ENCODE measurements around the gene ZNF618. TPM values are rescaled to one million over a fixed set of nuclear protein-coding genes. Genes with fewer than 3 reads are reported as not detected.

ZNF618 gene
- polyA plus RNA-seq, 4 donors = 0.22 to 5.5 (median 1.9) TPM

DNA sequence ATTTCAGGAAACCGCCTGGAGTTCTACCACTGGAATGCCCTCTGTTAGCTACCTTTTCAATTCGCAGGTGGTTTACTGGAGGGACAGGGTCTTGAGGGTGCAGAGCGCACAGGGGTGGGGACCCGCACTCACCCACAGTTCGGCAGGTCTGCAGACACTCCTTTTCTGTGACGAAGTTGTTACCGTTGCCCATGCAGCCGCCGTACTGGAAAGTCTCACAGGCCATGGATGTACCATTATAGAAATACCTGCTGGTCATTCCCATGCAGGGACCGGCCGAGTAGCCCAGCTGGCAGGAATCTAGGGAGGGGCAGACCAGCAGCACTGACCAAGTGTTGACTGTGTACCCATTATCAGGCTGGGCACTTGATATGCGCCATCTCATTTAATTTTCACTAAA, 185.2 kb downstream of the ZNF618 start:
- FAIRE-seq (no peak), DNase-seq (no peak)

DNA sequence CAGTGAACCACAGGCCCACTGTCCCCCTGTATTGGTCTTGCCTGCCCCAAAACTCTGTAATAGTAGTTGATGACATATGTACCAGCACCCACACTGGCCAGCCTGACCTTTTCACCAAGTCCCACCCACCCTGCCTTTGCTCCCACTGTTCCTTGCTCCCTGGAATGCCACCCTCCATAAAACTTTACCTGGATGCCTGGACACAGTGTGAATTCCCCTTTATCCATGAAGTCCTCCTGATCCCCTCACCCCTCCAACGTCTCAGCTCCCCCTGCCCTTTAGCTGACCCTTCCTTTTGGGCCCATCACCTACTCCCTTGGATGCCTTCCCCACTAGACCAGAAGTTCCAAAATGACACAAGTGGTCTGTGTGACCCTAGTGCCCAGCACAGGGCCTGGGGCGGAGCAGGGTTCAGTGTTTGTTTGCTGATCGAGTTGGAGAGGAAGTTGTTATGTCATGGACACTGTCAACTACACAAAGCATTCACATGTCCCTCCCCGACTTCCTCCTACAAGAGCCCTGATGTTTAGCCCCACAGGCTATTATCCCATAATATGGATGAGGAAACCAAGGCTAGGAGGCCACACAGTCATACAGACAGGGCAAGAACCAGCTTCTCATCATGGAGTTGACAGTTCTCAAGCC, 185.8 kb downstream of the ZNF618 start:
- no peak overlapping the region for H3K4me3 ChIP-seq (ENCODE audit: low read depth in 1 of 3, low read length in 3 of 3)
- 52 to 59% (median 59%) methylated on average over 4 of the region's 4 CpGs for WGBS, 3 donors
- H3K4me1 ChIP-seq (ENCODE audit: control insufficient read depth in 3 of 3, insufficient read depth in 2 of 3, low read depth in 1 of 3, low read length in 2 of 3) = peaks cover 0 to 14% (median 0%) of the 10 kb centered on the region in 3 donors
- H3K9me3 ChIP-seq (ENCODE audit: control insufficient read depth in 2 of 2, insufficient read depth in 1 of 2, low read depth in 1 of 2, low read length in 1 of 2) = no peaks in the 10 kb centered on the region
- no peak overlapping the region for H3K27ac ChIP-seq (ENCODE audit: low read depth in 1 of 3, low read length in 2 of 3)
- FAIRE-seq = no peak
- H3K36me3 ChIP-seq (ENCODE audit: control insufficient read depth in 3 of 3, insufficient read depth in 2 of 3, low read depth in 1 of 3, low read length in 3 of 3) = peaks cover 0 to 10% (median 0%) of the 10 kb centered on the region in 3 donors
- peak in 1 of 2 donors; percentile 8 for DNase-seq
- H3K27me3 ChIP-seq (ENCODE audit: control insufficient read depth in 3 of 3, insufficient read depth in 3 of 3, low read length in 3 of 3) = no peaks in the 10 kb centered on the region

More for the DNA sequence above, 185.2 kb downstream of the ZNF618 start:
- 96 to 98% (median 97%) methylated on average over 12 of the region's 12 CpGs for WGBS, 3 donors
- peaks cover 0 to 15% (median 0%) of the 10 kb centered on the region in 3 donors for H3K36me3 ChIP-seq (ENCODE audit: control insufficient read depth in 3 of 3, insufficient read depth in 2 of 3, low read depth in 1 of 3, low read length in 3 of 3)
- no peaks in the 10 kb centered on the region for H3K27me3 ChIP-seq (ENCODE audit: control insufficient read depth in 3 of 3, insufficient read depth in 3 of 3, low read length in 3 of 3)
- no peaks in the 10 kb centered on the region for H3K9me3 ChIP-seq (ENCODE audit: control insufficient read depth in 2 of 2, insufficient read depth in 1 of 2, low read depth in 1 of 2, low read length in 1 of 2)
- H3K4me3 ChIP-seq (ENCODE audit: low read depth in 1 of 3, low read length in 3 of 3) = no peak overlapping the region
- peaks cover 0 to 14% (median 0%) of the 10 kb centered on the region in 3 donors for H3K4me1 ChIP-seq (ENCODE audit: control insufficient read depth in 3 of 3, insufficient read depth in 2 of 3, low read depth in 1 of 3, low read length in 2 of 3)
- H3K27ac ChIP-seq (ENCODE audit: low read depth in 1 of 3, low read length in 2 of 3) = no peak overlapping the region

DNA sequence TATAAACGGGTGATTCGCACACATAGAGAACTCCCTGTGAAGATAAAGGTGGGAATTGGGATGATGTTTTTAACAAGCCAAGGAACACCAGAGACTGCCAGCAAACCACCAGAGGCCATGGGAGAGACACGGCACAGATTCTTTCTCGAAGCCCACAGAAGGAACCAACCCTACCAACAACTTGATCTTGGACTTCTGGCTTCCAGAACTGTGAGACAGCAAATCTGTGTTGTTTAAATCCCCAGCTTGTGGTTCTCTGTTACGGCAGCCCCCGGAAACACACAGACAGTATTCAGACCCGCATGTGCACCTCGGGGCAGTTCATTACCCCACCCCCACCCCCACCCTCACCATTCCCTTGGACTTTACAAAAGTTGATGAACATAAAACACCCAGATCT, 189.2 kb downstream of the ZNF618 start:
- WGBS, 3 donors = 91 to 93% (median 91%) methylated on average over 8 of the region's 8 CpGs
- peaks cover 0 to 14% (median 0%) of the 10 kb centered on the region in 3 donors for H3K4me1 ChIP-seq (ENCODE audit: control insufficient read depth in 3 of 3, insufficient read depth in 2 of 3, low read depth in 1 of 3, low read length in 2 of 3)
- FAIRE-seq (no peak), DNase-seq (no peak)
- H3K36me3 ChIP-seq (ENCODE audit: control insufficient read depth in 3 of 3, insufficient read depth in 2 of 3, low read depth in 1 of 3, low read length in 3 of 3) = no peaks in the 10 kb centered on the region
- H3K4me3 ChIP-seq (ENCODE audit: low read depth in 1 of 3, low read length in 3 of 3) = no peak overlapping the region
- H3K27me3 ChIP-seq (ENCODE audit: control insufficient read depth in 3 of 3, insufficient read depth in 3 of 3, low read length in 3 of 3) = no peaks in the 10 kb centered on the region
- H3K27ac ChIP-seq (ENCODE audit: low read depth in 1 of 3, low read length in 2 of 3) = no peak overlapping the region
- H3K9me3 ChIP-seq (ENCODE audit: control insufficient read depth in 2 of 2, insufficient read depth in 1 of 2, low read depth in 1 of 2, low read length in 1 of 2) = no peaks in the 10 kb centered on the region

DNA sequence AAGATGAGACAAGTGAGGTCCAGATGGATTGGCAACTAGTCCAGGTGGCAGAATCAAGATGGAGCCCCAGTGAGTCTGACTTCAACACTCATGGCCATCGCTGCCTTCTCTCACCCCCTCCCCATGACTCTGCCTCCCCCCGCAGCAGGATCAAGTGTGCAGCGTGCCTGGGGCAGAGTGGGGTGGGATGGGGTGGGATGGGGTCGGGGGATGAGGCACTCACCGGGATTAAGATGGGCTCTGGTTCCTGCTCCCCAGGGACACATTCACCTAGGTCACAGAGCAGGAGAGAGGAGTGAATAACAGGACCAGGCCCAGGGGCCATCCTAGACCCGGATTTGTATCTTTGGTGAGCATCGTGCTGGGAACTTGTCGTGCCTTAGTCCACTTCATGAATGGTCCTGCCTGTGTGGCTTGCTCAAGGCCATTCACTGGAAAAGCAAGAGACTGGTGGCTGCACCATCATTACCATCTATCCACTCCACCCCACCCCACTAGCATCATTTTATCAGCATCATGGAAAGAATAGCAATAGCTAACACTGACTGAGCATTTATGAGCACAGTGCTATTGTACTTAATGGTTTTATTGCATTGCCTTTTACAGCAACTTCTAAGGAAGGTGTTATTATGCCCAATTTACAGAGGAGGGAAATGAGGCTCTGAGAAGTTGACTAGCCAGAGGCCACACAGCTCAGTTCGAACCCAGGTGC, 193.5 kb downstream of the ZNF618 start:
- Histone ChIP-seq H3K4me3 (ENCODE audit: low read depth in 1 of 3, low read length in 3 of 3) (no peak overlapping the region), H3K4me1 (ENCODE audit: control insufficient read depth in 3 of 3, insufficient read depth in 2 of 3, low read depth in 1 of 3, low read length in 2 of 3) (no peaks in the 10 kb centered on the region), H3K27me3 (ENCODE audit: control insufficient read depth in 3 of 3, insufficient read depth in 3 of 3, low read length in 3 of 3) (no peaks in the 10 kb centered on the region), H3K27ac (ENCODE audit: low read depth in 1 of 3, low read length in 2 of 3) (no peak overlapping the region), H3K9me3 (ENCODE audit: control insufficient read depth in 2 of 2, insufficient read depth in 1 of 2, low read depth in 1 of 2, low read length in 1 of 2) (no peaks in the 10 kb centered on the region), H3K36me3 (ENCODE audit: control insufficient read depth in 3 of 3, insufficient read depth in 2 of 3, low read depth in 1 of 3, low read length in 3 of 3) (no peaks in the 10 kb centered on the region)
- DNase-seq (peak in 1 of 2 donors; percentile 49), FAIRE-seq (no peak)
- whole genome bisulfite sequencing, 3 donors = 70 to 84% (median 81%) methylated on average over 9 of the region's 9 CpGs

GRCh38 chr9:114070188-114071103, 194.3 kb downstream of the ZNF618 start:
- no peaks in the 10 kb centered on the region for H3K36me3 ChIP-seq (ENCODE audit: control insufficient read depth in 3 of 3, insufficient read depth in 2 of 3, low read depth in 1 of 3, low read length in 3 of 3)
- H3K9me3 ChIP-seq (ENCODE audit: control insufficient read depth in 2 of 2, insufficient read depth in 1 of 2, low read depth in 1 of 2, low read length in 1 of 2) = no peaks in the 10 kb centered on the region
- 82 to 91% (median 86%) methylated on average over 16 to 17 of the region's 17 CpGs for whole genome bisulfite sequencing, 3 donors
- no peaks in the 10 kb centered on the region for H3K27me3 ChIP-seq (ENCODE audit: control insufficient read depth in 3 of 3, insufficient read depth in 3 of 3, low read length in 3 of 3)
- DNase-seq (no peak), FAIRE-seq (no peak)
- no peak overlapping the region for H3K4me3 ChIP-seq (ENCODE audit: low read depth in 1 of 3, low read length in 3 of 3)
- no peaks in the 10 kb centered on the region for H3K4me1 ChIP-seq (ENCODE audit: control insufficient read depth in 3 of 3, insufficient read depth in 2 of 3, low read depth in 1 of 3, low read length in 2 of 3)
- no peak overlapping the region for H3K27ac ChIP-seq (ENCODE audit: low read depth in 1 of 3, low read length in 2 of 3)

- Histone ChIP-seq H3K9me3 (ENCODE audit: control insufficient read depth in 2 of 2, insufficient read depth in 1 of 2, low read depth in 1 of 2, low read length in 1 of 2) (no peaks in the 10 kb centered on the region), H3K36me3 (ENCODE audit: control insufficient read depth in 3 of 3, insufficient read depth in 2 of 3, low read depth in 1 of 3, low read length in 3 of 3) (no peaks in the 10 kb centered on the region), H3K4me3 (ENCODE audit: low read depth in 1 of 3, low read length in 3 of 3) (no peak overlapping the region), H3K27ac (ENCODE audit: low read depth in 1 of 3, low read length in 2 of 3) (no peak overlapping the region), H3K27me3 (ENCODE audit: control insufficient read depth in 3 of 3, insufficient read depth in 3 of 3, low read length in 3 of 3) (no peaks in the 10 kb centered on the region), H3K4me1 (ENCODE audit: control insufficient read depth in 3 of 3, insufficient read depth in 2 of 3, low read depth in 1 of 3, low read length in 2 of 3) (no peaks in the 10 kb centered on the region)
- DNase-seq (no peak), FAIRE-seq (no peak)
- WGBS, 3 donors = 79 to 90% (median 87%) methylated on average over 7 of the region's 7 CpGs
These were observed 195.2 kb downstream of the ZNF618 start for GRCh38 chr9:114071197-114071795.

DNA sequence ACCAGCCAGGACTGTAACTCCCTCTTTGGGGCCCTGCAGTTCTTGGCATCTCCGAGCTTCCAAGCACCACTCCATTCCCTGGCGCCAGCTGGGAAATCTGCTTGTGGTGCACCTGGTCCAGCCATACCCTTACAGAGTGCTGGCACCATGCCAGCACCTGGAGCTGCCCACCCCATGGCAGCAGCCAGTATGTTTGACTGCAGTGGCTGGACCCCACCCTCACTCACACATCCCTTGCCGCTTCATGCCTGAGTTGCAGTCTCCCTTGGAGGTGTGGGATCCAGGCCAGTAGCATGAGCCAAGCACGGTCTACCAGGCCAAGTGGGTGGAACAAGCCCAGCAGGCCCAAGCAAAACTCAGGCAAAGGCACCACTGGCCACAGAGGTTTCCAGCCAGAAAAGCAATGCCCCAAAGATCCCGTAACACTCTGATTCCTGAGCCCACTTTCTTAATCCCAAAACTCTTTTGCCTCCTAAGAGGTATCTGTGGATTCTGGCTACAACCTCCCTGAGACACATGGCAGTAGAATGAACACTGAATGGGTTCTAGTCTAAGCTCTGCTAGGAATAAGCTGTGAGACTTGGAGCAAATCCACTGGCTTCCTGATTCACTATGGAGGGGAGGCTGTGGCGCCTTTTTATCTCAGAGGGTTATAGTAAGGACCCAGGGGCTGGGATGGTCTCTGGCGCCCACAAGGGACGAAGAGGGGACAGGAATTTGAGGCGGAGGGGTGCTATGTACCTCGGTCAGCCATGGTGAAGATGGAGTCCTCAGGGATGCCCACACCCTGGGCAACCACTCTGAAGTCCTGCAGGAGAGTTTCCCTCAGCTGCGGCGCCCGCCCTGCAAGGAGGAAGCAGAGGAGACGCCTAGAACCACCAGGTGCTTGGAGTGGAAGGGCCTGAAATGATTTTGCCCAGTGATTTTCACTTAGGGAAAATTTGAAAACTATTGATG, 196.4 kb downstream of the ZNF618 start:
- DNase-seq = no peak
- Histone ChIP-seq H3K27ac (ENCODE audit: low read depth in 1 of 3, low read length in 2 of 3) (no peak overlapping the region), H3K27me3 (ENCODE audit: control insufficient read depth in 3 of 3, insufficient read depth in 3 of 3, low read length in 3 of 3) (no peaks in the 10 kb centered on the region), H3K36me3 (ENCODE audit: control insufficient read depth in 3 of 3, insufficient read depth in 2 of 3, low read depth in 1 of 3, low read length in 3 of 3) (no peaks in the 10 kb centered on the region), H3K9me3 (ENCODE audit: control insufficient read depth in 2 of 2, insufficient read depth in 1 of 2, low read depth in 1 of 2, low read length in 1 of 2) (no peaks in the 10 kb centered on the region), H3K4me3 (ENCODE audit: low read depth in 1 of 3, low read length in 3 of 3) (no peak overlapping the region), H3K4me1 (ENCODE audit: control insufficient read depth in 3 of 3, insufficient read depth in 2 of 3, low read depth in 1 of 3, low read length in 2 of 3) (peaks cover 0 to 1% (median 0%) of the 10 kb centered on the region in 3 donors)
- FAIRE-seq = no peak
- WGBS, 3 donors = 66 to 73% (median 70%) methylated on average over 14 of the region's 14 CpGs
